Astrocyte of the spinal cord (primary cell): Measurements from ENCODE around the gene MTHFSD.

Source experiments
- DNase-seq: peaks from one replicate; pipeline ENCODE4 v3.0.0; 2011; ENCODE audit warnings: low read depth, low spot score
- H3K4me3 ChIP-seq: 2 replicates; pipeline ENCODE4 v1.5.1; 2011; ENCODE audit warnings: low read depth, mild to moderate bottlenecking, low read length, moderate library complexity
- in situ Hi-C: cut with HindIII; loops from 2 replicates; pipeline ENCODE4 v1.10.0; 2017; ENCODE audit warnings: low sequenced_read_pairs
- TF ChIP-seq, protein P1 (sequence below): IDR thresholded peaks from 2 replicates; pipeline ENCODE4 v1.5.1; 2012; ENCODE audit warnings: low read depth, mild to moderate bottlenecking, low read length, inconsistent platforms

MTHFSD gene

DNA sequence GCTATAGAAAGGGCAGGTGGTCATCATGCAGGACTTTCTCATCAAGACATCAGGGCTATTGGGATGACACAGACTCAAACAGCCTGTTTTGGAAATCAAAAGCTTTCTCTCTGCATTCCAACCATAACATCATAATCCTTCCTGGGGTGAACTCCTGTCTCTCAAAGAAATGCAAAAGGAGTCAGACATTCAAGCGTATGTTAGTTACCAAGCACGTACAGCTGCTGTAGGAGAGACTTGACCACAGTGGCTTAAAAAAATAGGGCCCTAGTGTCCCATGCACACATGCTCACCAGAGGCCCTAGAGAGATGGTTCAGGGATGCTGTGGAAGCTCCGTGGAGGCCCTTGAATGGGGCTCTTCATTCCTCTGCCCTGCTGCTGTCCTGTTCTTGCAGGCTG lies 69.3 kb downstream of the MTHFSD start:
- no peak overlapping the region for H3K4me3 ChIP-seq
- in situ Hi-C loops, result no loop called here
- TF ChIP-seq, protein P1, sequence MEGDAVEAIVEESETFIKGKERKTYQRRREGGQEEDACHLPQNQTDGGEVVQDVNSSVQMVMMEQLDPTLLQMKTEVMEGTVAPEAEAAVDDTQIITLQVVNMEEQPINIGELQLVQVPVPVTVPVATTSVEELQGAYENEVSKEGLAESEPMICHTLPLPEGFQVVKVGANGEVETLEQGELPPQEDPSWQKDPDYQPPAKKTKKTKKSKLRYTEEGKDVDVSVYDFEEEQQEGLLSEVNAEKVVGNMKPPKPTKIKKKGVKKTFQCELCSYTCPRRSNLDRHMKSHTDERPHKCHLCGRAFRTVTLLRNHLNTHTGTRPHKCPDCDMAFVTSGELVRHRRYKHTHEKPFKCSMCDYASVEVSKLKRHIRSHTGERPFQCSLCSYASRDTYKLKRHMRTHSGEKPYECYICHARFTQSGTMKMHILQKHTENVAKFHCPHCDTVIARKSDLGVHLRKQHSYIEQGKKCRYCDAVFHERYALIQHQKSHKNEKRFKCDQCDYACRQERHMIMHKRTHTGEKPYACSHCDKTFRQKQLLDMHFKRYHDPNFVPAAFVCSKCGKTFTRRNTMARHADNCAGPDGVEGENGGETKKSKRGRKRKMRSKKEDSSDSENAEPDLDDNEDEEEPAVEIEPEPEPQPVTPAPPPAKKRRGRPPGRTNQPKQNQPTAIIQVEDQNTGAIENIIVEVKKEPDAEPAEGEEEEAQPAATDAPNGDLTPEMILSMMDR, result no peak
- no peak for DNase-seq

GRCh38 chr16:86484240-86484639 lies 70.8 kb downstream of the MTHFSD start:
- TF ChIP-seq, protein P1, result no peak
- no peak overlapping the region for H3K4me3 ChIP-seq
- in situ Hi-C loops, result no loop called here
- DNase-seq, result no peak

DNA sequence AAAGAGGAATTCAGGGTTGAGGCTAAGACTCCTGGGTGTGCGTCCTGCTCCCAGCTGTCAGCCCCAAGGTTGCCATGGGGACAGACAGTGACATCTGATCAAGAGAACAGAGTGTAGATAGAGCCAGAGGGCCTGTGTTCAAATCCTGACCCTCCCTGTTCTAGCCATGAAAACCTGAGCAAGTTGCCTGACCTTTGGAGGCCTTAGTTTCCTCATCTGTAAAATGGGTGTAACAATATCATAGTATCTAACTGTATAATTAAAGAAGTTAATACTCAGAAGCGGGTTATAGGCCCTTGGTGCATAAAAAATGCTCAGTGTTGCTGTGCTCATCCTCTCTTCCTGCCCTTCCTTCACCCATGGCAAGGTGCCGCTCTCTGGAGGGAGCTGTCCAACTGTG lies 73.4 kb downstream of the MTHFSD start:
- in situ Hi-C loops, result no loop called here
- TF ChIP-seq, protein P1, result no peak
- no peak overlapping the region for H3K4me3 ChIP-seq
- DNase-seq, result no peak

DNA sequence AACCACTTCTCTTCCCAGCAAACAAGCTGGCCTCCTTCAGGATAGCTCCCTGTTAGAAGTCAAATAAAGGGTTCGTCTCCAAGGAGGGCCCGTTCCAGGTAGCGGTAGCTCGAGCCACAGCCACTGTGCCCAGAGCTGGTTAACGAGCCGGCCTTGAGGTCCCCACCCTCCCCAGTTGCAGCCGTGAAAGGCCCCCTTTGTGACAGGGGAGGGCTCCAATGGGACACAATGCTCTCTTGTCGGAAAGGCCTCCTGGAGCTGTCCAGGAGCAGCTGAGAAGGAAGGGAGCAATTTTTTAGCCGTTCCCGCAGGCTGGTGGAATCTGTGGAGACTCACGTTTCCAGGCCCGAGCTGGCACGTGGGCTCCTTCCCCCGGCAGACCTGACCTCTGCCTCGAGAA lies 74.6 kb downstream of the MTHFSD start:
- TF ChIP-seq, protein P1, result no peak
- H3K4me3 ChIP-seq, result no peak overlapping the region
- in situ Hi-C loops, result no loop called here
- no peak for DNase-seq
